Measurements from ENCODE around the gene CENATAC. TPM values are rescaled to one million over a fixed set of nuclear protein-coding genes. Genes with fewer than 3 reads are reported as not detected.

Gene CENATAC
- total and polyA plus RNA-seq, 2 donors (not counting 1 experiment from before 2014, with no cell fraction given): 10.1 to 21.5 TPM

- DNase-seq (ENCODE audit: low read depth in 2 of 2): no peak
- no peak overlapping the region for H3K9ac ChIP-seq (ENCODE audit: insufficient read depth, low read length)
- H3K4me1 ChIP-seq (ENCODE audit: control insufficient read depth, extremely low read depth, insufficient read depth, low read length): no peaks in the 10 kb centered on the region
- TF ChIP-seq, protein P1, sequence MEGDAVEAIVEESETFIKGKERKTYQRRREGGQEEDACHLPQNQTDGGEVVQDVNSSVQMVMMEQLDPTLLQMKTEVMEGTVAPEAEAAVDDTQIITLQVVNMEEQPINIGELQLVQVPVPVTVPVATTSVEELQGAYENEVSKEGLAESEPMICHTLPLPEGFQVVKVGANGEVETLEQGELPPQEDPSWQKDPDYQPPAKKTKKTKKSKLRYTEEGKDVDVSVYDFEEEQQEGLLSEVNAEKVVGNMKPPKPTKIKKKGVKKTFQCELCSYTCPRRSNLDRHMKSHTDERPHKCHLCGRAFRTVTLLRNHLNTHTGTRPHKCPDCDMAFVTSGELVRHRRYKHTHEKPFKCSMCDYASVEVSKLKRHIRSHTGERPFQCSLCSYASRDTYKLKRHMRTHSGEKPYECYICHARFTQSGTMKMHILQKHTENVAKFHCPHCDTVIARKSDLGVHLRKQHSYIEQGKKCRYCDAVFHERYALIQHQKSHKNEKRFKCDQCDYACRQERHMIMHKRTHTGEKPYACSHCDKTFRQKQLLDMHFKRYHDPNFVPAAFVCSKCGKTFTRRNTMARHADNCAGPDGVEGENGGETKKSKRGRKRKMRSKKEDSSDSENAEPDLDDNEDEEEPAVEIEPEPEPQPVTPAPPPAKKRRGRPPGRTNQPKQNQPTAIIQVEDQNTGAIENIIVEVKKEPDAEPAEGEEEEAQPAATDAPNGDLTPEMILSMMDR (conservative IDR thresholded peaks at IDR 0.05 in 1 of 2, IDR thresholded peaks at IDR 0.05 in 1 of 2; ENCODE audit: low read depth in 1 of 2, low read length in 2 of 2): no peak
- TF ChIP-seq EZH2 (IDR thresholded peaks at IDR 0.05; ENCODE audit: low read length, missing control alignments): no peak
- H3K79me2 ChIP-seq (ENCODE audit: control insufficient read depth, insufficient read depth, low read length): peaks cover 12% of the 10 kb centered on the region
- H3K36me3 ChIP-seq (ENCODE audit: control insufficient read depth, insufficient read depth, low read length): peaks cover 18% of the 10 kb centered on the region
- H3K4me2 ChIP-seq (ENCODE audit: extremely low read depth, insufficient read depth, low read length): no peak overlapping the region
- no peaks in the 10 kb centered on the region for H4K20me1 ChIP-seq (ENCODE audit: control insufficient read depth, extremely low read depth, insufficient read depth, low read length)
- no peak overlapping the region for H3K4me3 ChIP-seq (replicated peaks in 1 of 4; ENCODE audit: control extremely low read depth in 1 of 4, insufficient read depth in 1 of 4, low read depth in 3 of 4, low read length in 4 of 4)
- no peak overlapping the region for H2AFZ ChIP-seq (ENCODE audit: low read length)
- H3K27me3 ChIP-seq (ENCODE audit: control insufficient read depth, insufficient read depth, low read length): no peaks in the 10 kb centered on the region
- no peak overlapping the region for H3K27ac ChIP-seq (ENCODE audit: insufficient read depth, low read length)
- no peaks in the 10 kb centered on the region for H3K9me3 ChIP-seq (ENCODE audit: control insufficient read depth, insufficient read depth, low read depth, low read length)
Observed at GRCh38 chr11:119025541-119025940, 27.6 kb downstream of the CENATAC start.

DNA sequence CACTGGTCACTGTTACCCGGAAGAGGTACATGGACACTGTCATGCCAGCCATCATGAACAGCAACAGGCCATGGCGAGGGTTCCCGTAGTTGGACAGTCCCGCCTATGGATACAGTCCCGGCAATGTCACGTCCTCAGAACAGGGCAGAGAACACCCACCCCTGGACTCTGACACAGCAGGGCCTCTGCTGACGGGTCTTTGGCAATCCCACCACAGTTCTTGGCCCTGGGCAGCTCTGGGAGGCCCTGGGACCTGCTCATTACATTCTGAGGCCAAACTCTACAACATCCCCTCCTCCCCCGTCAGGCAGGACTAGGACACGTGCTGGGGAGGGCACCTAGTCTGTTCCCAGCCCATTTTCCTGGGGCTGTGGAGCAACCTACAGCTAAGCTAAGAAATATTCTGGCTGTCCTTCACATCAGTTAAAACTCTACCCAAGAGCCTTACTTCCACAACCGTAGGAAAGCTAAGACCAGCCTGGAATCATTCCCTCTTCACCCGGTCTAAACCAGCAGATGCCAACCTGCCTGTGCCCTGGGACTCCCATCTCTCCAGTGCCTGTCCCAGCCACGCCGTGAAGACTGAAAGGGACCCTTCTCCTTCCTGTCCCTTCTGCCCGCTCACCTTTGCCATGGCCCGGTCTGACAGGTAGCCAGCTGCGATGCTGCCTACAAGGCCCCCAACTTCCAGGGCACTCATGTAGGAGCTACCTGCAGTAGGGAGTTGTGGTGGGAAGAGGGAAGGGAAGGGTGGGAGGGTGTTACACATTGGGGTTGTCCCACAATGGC is 28.2 kb downstream of the CENATAC start:
- H3K9me3 ChIP-seq (ENCODE audit: control insufficient read depth, insufficient read depth, low read depth, low read length): no peaks in the 10 kb centered on the region
- peaks cover 7% of the 10 kb centered on the region for H3K79me2 ChIP-seq (ENCODE audit: control insufficient read depth, insufficient read depth, low read length)
- peaks cover 18% of the 10 kb centered on the region for H3K36me3 ChIP-seq (ENCODE audit: control insufficient read depth, insufficient read depth, low read length)
- H3K27ac ChIP-seq (ENCODE audit: insufficient read depth, low read length): no peak overlapping the region
- no peak overlapping the region for H2AFZ ChIP-seq (ENCODE audit: low read length)
- no peak overlapping the region for H3K4me3 ChIP-seq (replicated peaks in 1 of 4; ENCODE audit: control extremely low read depth in 1 of 4, insufficient read depth in 1 of 4, low read depth in 3 of 4, low read length in 4 of 4)
- H3K9ac ChIP-seq (ENCODE audit: insufficient read depth, low read length): no peak overlapping the region
- H4K20me1 ChIP-seq (ENCODE audit: control insufficient read depth, extremely low read depth, insufficient read depth, low read length): no peaks in the 10 kb centered on the region
- no peak for DNase-seq (ENCODE audit: low read depth in 2 of 2)
- H3K4me1 ChIP-seq (ENCODE audit: control insufficient read depth, extremely low read depth, insufficient read depth, low read length): no peaks in the 10 kb centered on the region
- no peak overlapping the region for H3K4me2 ChIP-seq (ENCODE audit: extremely low read depth, insufficient read depth, low read length)
- no peaks in the 10 kb centered on the region for H3K27me3 ChIP-seq (ENCODE audit: control insufficient read depth, insufficient read depth, low read length)
- TF ChIP-seq, protein P1 (conservative IDR thresholded peaks at IDR 0.05 in 1 of 2, IDR thresholded peaks at IDR 0.05 in 1 of 2; ENCODE audit: low read depth in 1 of 2, low read length in 2 of 2): no peak
- no peak for TF ChIP-seq EZH2 (IDR thresholded peaks at IDR 0.05; ENCODE audit: low read length, missing control alignments)

- Histone ChIP-seq H3K4me2 (ENCODE audit: extremely low read depth, insufficient read depth, low read length) (no peak overlapping the region), H3K9me3 (ENCODE audit: control insufficient read depth, insufficient read depth, low read depth, low read length) (no peaks in the 10 kb centered on the region), H3K27me3 (ENCODE audit: control insufficient read depth, insufficient read depth, low read length) (no peaks in the 10 kb centered on the region), H4K20me1 (ENCODE audit: control insufficient read depth, extremely low read depth, insufficient read depth, low read length) (no peaks in the 10 kb centered on the region), H3K79me2 (ENCODE audit: control insufficient read depth, insufficient read depth, low read length) (no peaks in the 10 kb centered on the region), H3K4me3 (replicated peaks in 1 of 4; ENCODE audit: control extremely low read depth in 1 of 4, insufficient read depth in 1 of 4, low read depth in 3 of 4, low read length in 4 of 4) (no peak overlapping the region), H2AFZ (ENCODE audit: low read length) (no peak overlapping the region), H3K9ac (ENCODE audit: insufficient read depth, low read length) (no peak overlapping the region), H3K4me1 (ENCODE audit: control insufficient read depth, extremely low read depth, insufficient read depth, low read length) (no peaks in the 10 kb centered on the region), H3K27ac (ENCODE audit: insufficient read depth, low read length) (no peak overlapping the region), H3K36me3 (ENCODE audit: control insufficient read depth, insufficient read depth, low read length) (peaks cover 14% of the 10 kb centered on the region)
- TF ChIP-seq EZH2 (IDR thresholded peaks at IDR 0.05; ENCODE audit: low read length, missing control alignments): no peak
- TF ChIP-seq, protein P1 (conservative IDR thresholded peaks at IDR 0.05 in 1 of 2, IDR thresholded peaks at IDR 0.05 in 1 of 2; ENCODE audit: low read depth in 1 of 2, low read length in 2 of 2): no peak
- no peak for DNase-seq (ENCODE audit: low read depth in 2 of 2)
Observed at GRCh38 chr11:119026970-119027369, 29.0 kb downstream of the CENATAC start.
